Stimulated activated CD4-positive, alpha-beta T cell treated with anti-CD3 and anti-CD28 coated beads, TNF-alpha, amount 100 ng/mL, for 4 hours (primary cell): ENCODE measurements around the gene BNC2.

Source experiments
- DNase-seq, 3 experiments: peaks; one replicate each; pipeline ENCODE4 v3.0.0-alpha.2; 2020; ENCODE audit warnings: low read depth in 3 of 3

BNC2 gene

DNA sequence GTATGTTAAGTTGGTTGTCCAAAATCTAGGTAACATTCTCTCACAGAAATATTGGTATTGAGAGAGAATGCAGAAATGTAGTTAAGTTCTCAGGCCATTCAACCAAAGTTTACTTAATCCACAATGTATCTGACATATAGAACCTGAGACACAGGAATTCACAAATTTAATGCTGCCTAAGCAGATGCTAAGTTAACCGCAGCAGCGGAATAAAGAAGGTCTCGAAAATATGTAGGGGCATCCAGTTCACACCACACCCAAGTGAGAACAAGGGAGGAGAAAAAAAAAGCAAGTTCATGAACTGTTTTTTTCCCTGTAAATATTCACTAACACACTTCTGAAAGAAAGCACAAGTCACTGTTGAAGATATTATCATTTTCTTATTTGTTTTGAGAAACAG, 194.0 kb downstream of the BNC2 start:
- DNase-seq = no peak

GRCh38 chr9:16675131-16675530, 195.3 kb downstream of the BNC2 start:
- no peak for DNase-seq

- no peak for DNase-seq
Observed at GRCh38 chr9:16673171-16673570, 197.3 kb downstream of the BNC2 start.

GRCh38 chr9:16672501-16672900, 198.0 kb downstream of the BNC2 start:
- no peak for DNase-seq

DNA sequence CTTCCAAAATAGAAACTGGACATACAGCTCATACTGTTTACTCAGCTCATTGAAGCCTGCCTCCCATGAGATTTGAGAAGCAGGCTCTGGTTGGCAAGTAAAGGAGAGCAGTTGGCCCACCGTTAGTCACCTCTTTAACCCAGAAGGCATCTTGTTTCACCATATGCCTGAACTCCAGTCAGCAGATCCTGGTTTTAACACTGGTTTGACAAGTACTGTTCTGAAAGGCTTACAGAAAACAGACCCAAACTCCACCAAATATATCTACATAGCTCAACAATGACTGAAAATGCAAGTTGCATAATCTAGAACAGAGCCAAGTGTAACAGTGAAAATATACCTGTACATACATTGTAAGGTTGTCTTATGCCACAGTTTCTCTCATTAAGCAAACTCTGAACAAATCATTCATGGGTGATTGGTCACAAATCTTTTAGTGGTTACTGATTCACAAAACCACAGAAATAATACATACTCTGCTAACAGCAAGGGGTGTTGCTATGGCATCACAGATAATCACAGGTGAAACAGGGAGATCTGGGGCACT, 198.8 kb downstream of the BNC2 start:
- no peak for DNase-seq

- DNase-seq = no peak
Observed at GRCh38 chr9:16670791-16671190, 199.7 kb downstream of the BNC2 start.

- DNase-seq = no peak
Observed at GRCh38 chr9:16668734-16669295, 201.7 kb downstream of the BNC2 start.

DNA sequence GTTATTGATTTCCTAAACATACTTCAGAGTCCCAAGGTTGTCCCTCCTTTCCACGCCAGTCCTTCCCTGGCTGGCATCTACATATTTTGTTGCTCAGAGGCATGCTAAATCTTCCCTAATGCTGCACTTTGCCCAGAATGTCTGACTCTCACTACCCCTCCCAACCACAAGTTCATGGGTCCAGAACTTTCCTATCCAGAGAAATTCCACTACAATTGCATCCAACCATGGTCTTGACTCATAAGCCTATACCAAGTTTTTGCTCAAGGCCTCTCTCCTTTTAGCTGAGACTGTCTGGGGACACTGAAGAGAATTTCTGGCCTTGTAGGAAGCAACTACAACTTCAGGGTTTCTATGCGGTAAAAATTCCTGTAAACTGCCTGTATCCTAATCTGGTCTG, 206.3 kb downstream of the BNC2 start:
- no peak for DNase-seq

DNA sequence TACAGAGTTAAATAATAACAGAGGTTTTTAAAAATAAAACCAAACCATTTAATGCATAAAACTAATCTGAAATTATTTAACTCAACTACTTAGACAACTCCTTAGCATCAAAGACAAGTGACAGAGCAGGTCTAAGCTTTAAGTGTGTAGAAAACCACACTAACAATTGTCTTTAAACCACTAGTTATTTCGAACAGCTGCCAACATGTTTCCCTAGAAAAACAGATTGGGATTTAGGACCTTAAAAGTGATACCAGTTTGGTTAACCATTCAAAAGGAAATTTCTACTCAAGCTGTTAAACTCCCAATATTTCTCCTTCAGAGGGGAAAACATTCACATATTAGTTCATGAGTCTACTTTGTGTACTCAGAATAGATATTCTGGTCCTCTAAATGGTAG, 208.7 kb downstream of the BNC2 start:
- DNase-seq = no peak

DNA sequence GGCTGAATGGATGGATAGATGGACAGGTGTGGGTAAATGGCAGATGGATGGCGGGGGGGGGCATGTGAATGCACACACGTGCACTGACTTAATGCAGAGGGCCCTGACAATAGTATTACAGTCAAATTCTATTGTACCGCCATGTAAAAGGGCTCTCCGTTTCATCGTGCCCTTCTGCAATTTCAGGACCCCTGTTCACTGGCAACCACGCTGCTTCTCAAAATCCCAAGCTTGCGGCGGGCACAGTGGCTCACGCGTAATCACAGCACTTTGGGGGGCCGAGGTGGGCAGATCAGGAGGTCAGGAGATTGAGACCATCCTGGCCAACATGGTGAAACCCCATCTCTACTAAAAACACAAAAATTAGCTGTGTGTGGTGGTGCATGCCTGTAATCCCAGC, 211.4 kb downstream of the BNC2 start:
- DNase-seq = no peak

- DNase-seq = no peak
Observed at GRCh38 chr9:16656432-16657169, 213.9 kb downstream of the BNC2 start.

- no peak for DNase-seq
Observed at GRCh38 chr9:16654596-16655126, 215.8 kb downstream of the BNC2 start.

DNA sequence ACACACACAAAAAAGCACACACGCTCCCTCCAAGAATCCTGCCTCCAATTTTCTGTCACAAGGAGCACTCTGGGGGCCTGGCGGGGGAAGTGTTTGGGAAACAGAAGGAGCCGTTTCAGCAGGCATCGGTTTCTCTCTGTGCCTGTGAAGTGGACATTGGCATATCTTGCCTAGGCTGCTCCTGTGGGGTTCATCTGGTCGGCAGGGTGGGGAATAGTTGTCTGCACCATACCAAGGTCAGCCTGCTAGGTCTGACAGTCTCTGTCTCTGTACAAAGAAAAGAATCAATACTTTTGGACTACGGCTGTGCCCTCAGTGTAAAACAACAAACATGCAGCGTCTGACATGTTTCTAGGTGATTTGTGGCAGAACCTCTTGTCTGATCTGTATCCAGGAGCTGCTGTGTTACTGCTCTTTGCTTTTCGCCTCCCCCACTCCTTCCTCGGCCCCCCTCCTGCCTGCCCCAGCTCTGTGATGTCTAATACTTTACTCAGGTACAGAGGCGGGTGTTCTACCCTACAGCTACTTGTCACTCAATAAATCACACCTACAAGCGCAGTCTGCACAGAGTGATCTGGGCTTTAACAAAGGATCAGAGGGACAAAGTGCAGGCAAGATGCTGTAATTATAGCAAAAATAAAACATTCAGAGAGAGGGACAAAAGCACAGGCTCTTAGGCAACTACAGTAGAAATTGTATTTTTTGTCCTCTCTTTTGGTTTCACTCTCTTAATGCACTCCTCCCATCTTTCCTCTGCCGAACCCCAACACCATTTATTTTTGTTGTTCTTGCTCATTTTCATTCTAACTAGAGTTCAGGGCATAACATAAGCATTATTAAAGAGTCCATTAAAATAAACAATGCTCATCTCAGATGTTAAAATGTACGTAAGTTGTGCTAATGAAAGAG, 216.7 kb downstream of the BNC2 start:
- DNase-seq = no peak

- no peak for DNase-seq
Observed at GRCh38 chr9:16652582-16652981, 217.9 kb downstream of the BNC2 start.

- DNase-seq = no peak
Observed at GRCh38 chr9:16651446-16651964, 219.0 kb downstream of the BNC2 start.

DNA sequence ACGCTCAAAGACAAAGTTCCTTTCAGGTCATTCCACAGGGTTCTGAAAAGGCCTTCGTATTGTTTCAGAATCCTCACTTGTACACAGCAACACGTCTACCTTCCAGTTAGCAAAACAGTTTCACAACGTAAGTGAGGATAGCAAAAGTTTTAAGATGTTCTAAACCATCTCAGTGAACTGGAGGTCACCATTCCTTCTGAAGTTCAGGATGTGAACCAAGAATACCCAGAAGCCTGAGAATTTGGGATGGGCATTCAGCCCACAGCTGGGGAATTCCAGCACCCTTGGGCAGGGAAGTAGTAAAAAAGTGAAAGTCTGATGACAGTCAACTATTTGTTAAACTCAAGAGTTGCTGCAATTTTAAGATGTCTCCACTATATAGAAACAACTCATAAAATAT, 224.5 kb downstream of the BNC2 start:
- DNase-seq = no peak

DNA sequence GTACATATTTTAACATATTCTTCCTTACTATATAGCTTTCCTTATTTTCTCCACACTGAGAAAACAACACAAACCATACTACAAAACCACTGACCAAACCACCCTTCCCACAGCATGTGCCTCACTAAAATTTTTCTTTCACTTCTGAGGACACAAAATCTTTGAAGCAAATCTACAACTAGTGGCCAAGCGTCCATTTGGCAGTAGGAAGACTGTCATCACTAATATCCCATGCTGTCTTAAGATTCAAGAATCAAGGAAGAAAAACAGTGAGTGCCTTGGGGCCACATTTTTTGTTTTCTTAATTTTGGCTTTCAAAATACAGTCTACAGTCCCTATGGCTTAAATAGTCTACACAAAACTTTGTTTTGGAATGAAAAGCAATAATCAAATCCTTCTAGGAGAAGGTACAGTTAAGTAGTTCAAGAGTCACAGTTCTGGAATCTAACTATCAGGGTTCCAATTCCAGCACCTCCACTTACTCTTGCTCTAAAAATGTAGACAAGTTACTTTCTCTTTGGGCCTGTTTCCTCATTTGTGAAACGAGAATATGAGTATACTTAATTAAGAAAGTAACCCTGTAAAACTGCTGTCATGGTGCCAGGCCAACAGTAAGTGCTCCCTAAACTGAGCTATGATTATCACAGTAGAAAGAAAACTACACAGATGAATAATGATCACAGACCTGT, 227.9 kb downstream of the BNC2 start:
- DNase-seq = no peak

- DNase-seq = no peak
Observed at GRCh38 chr9:16640649-16641048, 229.8 kb downstream of the BNC2 start.

- DNase-seq = no peak
Observed at GRCh38 chr9:16639644-16640043, 230.8 kb downstream of the BNC2 start.

DNA sequence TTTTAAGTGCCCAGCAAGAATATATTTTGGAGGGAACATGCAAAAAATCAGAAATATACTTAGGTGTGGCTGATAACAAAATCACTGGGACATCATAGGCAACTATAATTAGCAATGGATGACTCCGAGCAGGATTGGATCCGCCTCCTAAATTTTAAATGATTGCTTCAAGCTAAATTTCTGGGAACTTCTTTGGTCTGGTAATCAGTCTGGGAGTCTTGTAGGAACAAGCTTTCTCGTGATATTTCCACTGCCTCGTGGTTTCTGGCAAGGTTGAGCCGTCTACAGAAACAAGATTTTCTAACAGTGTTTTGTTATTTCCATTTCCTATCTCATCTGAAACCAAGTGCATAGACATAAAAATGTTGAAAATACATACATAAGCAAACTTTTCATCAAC, 232.6 kb downstream of the BNC2 start:
- DNase-seq = no peak

DNA sequence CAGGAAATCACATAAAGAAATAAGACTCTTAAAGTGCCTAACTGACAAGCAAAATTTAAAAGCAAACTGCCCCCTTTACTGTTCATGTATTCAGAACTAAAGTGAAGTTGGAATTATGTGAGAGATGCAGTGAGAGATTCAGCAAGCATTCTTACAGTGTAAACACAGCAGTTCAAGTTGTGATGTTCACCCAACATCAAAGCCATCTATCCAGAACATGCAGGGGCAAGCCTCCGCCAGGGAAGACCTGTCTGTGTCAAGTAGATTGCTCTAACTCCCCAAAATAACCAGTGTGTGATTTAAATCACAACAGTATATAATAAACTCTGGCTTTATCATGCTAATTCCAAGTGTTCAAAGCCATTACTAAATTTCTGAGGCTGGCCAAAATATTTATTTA, 233.3 kb downstream of the BNC2 start:
- DNase-seq = no peak
